ENCODE measurements around the gene EML4. TPM values are rescaled to one million over a fixed set of nuclear protein-coding genes. Genes with fewer than 3 reads are reported as not detected.

EML4 gene
- total and polyA plus RNA-seq, 2 donors from 2014 or later, result 13.0 to 53.6 TPM

- no peak for TF ChIP-seq CTCF (IDR thresholded peaks at IDR 0.05; ENCODE audit: borderline replicate concordance, extremely low read depth, insufficient read depth)
- intact Hi-C loops (cut with DNase I), result no loop called here
- Histone ChIP-seq H3K36me3 (ENCODE audit: control insufficient read depth in 2 of 3, insufficient read depth in 3 of 3, low read length in 3 of 3) (no peaks in the 10 kb centered on the region), H3K4me3 (ENCODE audit: low read length in 3 of 3) (no peak overlapping the region), H3K9ac (ENCODE audit: low read length in 3 of 3) (no peak overlapping the region), H3K27ac (ENCODE audit: low read depth in 2 of 2, low read length in 2 of 2) (no peak overlapping the region), H3K27me3 (ENCODE audit: control insufficient read depth, insufficient read depth, low read length) (no peaks in the 10 kb centered on the region), H3K4me1 (ENCODE audit: control insufficient read depth in 2 of 3, insufficient read depth in 2 of 3, low read depth in 1 of 3, low read length in 3 of 3) (peaks cover 0 to 26% (median 3%) of the 10 kb centered on the region in 3 donors), H3K9me3 (ENCODE audit: control insufficient read depth in 2 of 3, insufficient read depth in 1 of 3, low read length in 3 of 3) (no peaks in the 10 kb centered on the region)
- FAIRE-seq (peak; percentile 21), DNase-seq (no peak)
Measured at GRCh38 chr2:42239289-42239661, 70.1 kb downstream of the EML4 start.

- TF ChIP-seq CTCF (IDR thresholded peaks at IDR 0.05; ENCODE audit: borderline replicate concordance, extremely low read depth, insufficient read depth), result no peak
- FAIRE-seq, result no peak
- Histone ChIP-seq H3K4me3 (ENCODE audit: low read length in 3 of 3) (no peak overlapping the region), H3K27me3 (ENCODE audit: control insufficient read depth, insufficient read depth, low read length) (no peaks in the 10 kb centered on the region), H3K27ac (ENCODE audit: low read depth in 2 of 2, low read length in 2 of 2) (no peak overlapping the region), H3K9me3 (ENCODE audit: control insufficient read depth in 2 of 3, insufficient read depth in 1 of 3, low read length in 3 of 3) (no peaks in the 10 kb centered on the region), H3K4me1 (ENCODE audit: control insufficient read depth in 2 of 3, insufficient read depth in 2 of 3, low read depth in 1 of 3, low read length in 3 of 3) (peaks cover 0 to 27% (median 3%) of the 10 kb centered on the region in 3 donors), H3K9ac (ENCODE audit: low read length in 3 of 3) (no peak overlapping the region), H3K36me3 (ENCODE audit: control insufficient read depth in 2 of 3, insufficient read depth in 3 of 3, low read length in 3 of 3) (no peaks in the 10 kb centered on the region)
- DNase-seq, result no peak
- intact Hi-C loops (cut with DNase I), result no loop called here
Measured at GRCh38 chr2:42239811-42240210, 70.7 kb downstream of the EML4 start.

GRCh38 chr2:42241517-42241916 lies 72.4 kb downstream of the EML4 start:
- DNase-seq (no peak), FAIRE-seq (no peak)
- no peak overlapping the region for H3K27ac ChIP-seq (ENCODE audit: low read depth in 2 of 2, low read length in 2 of 2)
- H3K27me3 ChIP-seq (ENCODE audit: control insufficient read depth, insufficient read depth, low read length), result no peaks in the 10 kb centered on the region
- no peak overlapping the region for H3K9ac ChIP-seq (ENCODE audit: low read length in 3 of 3)
- no peak overlapping the region for H3K4me3 ChIP-seq (ENCODE audit: low read length in 3 of 3)
- no peak for TF ChIP-seq CTCF (IDR thresholded peaks at IDR 0.05; ENCODE audit: borderline replicate concordance, extremely low read depth, insufficient read depth)
- H3K9me3 ChIP-seq (ENCODE audit: control insufficient read depth in 2 of 3, insufficient read depth in 1 of 3, low read length in 3 of 3), result no peaks in the 10 kb centered on the region
- intact Hi-C loops (cut with DNase I), result no loop called here
- H3K36me3 ChIP-seq (ENCODE audit: control insufficient read depth in 2 of 3, insufficient read depth in 3 of 3, low read length in 3 of 3), result no peaks in the 10 kb centered on the region
- peaks cover 0 to 27% (median 3%) of the 10 kb centered on the region in 3 donors for H3K4me1 ChIP-seq (ENCODE audit: control insufficient read depth in 2 of 3, insufficient read depth in 2 of 3, low read depth in 1 of 3, low read length in 3 of 3)

GRCh38 chr2:42243297-42243696 lies 74.1 kb downstream of the EML4 start:
- FAIRE-seq (peak; percentile 29), DNase-seq (no peak)
- intact Hi-C loops (cut with DNase I), result no loop called here
- H3K27ac ChIP-seq (ENCODE audit: low read depth in 2 of 2, low read length in 2 of 2), result peak overlapping the region in 1 of 2 donors; percentile 44
- TF ChIP-seq CTCF (IDR thresholded peaks at IDR 0.05; ENCODE audit: borderline replicate concordance, extremely low read depth, insufficient read depth), result no peak
- peaks cover 0 to 27% (median 3%) of the 10 kb centered on the region in 3 donors for H3K4me1 ChIP-seq (ENCODE audit: control insufficient read depth in 2 of 3, insufficient read depth in 2 of 3, low read depth in 1 of 3, low read length in 3 of 3)
- peak overlapping the region in 1 of 3 donors; percentile 23 for H3K4me3 ChIP-seq (ENCODE audit: low read length in 3 of 3)
- no peaks in the 10 kb centered on the region for H3K36me3 ChIP-seq (ENCODE audit: control insufficient read depth in 2 of 3, insufficient read depth in 3 of 3, low read length in 3 of 3)
- H3K9me3 ChIP-seq (ENCODE audit: control insufficient read depth in 2 of 3, insufficient read depth in 1 of 3, low read length in 3 of 3), result no peaks in the 10 kb centered on the region
- H3K9ac ChIP-seq (ENCODE audit: low read length in 3 of 3), result no peak overlapping the region
- H3K27me3 ChIP-seq (ENCODE audit: control insufficient read depth, insufficient read depth, low read length), result no peaks in the 10 kb centered on the region
